ENCODE results near the gene PLEKHH1. TPM values are rescaled to one million over a fixed set of nuclear protein-coding genes. Genes with fewer than 3 reads are reported as not detected.
"Not testable (repeated sequence)": the region's sequence is repeated elsewhere in the genome, so short reads cannot be mapped to it uniquely, and the experiment has no call there.

The PLEKHH1 gene
- total RNA-seq, 6 experiments from 2014 or later: 1.9 to 4.1 (median 3.0) TPM

DNA sequence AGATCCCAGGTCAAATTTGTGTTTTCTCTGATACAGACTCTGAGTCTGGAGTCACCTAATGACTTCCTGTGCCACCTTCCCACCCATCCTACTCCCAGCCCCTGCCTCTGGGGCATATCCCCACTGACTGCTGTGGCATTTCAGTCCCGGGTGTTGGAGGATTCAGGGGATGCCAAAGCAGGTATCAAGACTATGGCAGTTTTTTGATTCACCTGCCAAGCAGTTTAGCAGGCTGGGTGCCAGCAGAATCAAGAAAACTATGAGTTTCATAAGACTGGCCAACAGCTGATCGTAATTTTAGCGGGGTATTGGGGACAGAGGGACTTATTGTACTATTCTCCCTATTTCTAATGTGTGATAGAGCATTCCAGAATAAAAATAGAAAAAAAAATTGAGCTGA lies 4.6 kb downstream of the PLEKHH1 start:
- ATAC-seq (no peak), DNase-seq (no peak)
- intact Hi-C loops (cut with DNase I): no loop called here
- TF ChIP-seq, protein P1, sequence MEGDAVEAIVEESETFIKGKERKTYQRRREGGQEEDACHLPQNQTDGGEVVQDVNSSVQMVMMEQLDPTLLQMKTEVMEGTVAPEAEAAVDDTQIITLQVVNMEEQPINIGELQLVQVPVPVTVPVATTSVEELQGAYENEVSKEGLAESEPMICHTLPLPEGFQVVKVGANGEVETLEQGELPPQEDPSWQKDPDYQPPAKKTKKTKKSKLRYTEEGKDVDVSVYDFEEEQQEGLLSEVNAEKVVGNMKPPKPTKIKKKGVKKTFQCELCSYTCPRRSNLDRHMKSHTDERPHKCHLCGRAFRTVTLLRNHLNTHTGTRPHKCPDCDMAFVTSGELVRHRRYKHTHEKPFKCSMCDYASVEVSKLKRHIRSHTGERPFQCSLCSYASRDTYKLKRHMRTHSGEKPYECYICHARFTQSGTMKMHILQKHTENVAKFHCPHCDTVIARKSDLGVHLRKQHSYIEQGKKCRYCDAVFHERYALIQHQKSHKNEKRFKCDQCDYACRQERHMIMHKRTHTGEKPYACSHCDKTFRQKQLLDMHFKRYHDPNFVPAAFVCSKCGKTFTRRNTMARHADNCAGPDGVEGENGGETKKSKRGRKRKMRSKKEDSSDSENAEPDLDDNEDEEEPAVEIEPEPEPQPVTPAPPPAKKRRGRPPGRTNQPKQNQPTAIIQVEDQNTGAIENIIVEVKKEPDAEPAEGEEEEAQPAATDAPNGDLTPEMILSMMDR (IDR thresholded peaks at IDR 0.05): no peak
- TF ChIP-seq POLR2A (IDR thresholded peaks at IDR 0.05): no peak
- Histone ChIP-seq H3K9me3 (no peaks in the 10 kb centered on the region), H3K4me3 (no peak overlapping the region), H3K4me1 (peaks cover 0 to 5% (median 0%) of the 10 kb centered on the region in 4 donors), H3K27me3 (no peaks in the 10 kb centered on the region), H3K27ac (no peak overlapping the region), H3K36me3 (no peaks in the 10 kb centered on the region)
- 75% methylated on average over 3 of the region's 3 CpGs for WGBS (ENCODE audit: insufficient coverage, low coverage, low lambda C conversion rate, missing lambda C conversion rate)

DNA sequence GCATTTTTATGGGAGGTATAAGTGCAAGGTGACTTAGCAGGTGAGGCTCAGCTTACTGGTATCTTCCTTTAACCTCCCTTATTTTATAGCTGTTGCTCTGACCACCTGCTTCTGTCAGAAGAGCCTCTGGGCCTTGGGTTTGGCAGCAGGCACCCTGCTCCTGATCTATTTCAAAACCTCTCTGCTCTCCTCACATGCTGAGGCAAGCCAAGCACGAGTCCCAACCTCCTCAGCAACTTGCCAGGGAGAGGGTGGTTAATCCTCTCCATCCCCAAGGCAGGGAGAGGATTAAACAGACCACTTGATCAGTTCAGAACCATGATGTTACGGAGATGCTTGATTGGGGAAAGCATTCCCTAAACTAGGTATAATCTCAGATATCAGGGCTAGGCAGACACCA lies 5.4 kb downstream of the PLEKHH1 start:
- DNase-seq (no peak), ATAC-seq (no peak)
- no peaks in the 10 kb centered on the region for H3K9me3 ChIP-seq
- 65% methylated on average over 2 of the region's 2 CpGs for WGBS (ENCODE audit: insufficient coverage, low coverage, low lambda C conversion rate, missing lambda C conversion rate)
- no peak overlapping the region for H3K4me3 ChIP-seq
- no peak for TF ChIP-seq POLR2A (IDR thresholded peaks at IDR 0.05)
- TF ChIP-seq, protein P1 (IDR thresholded peaks at IDR 0.05): no peak
- no peaks in the 10 kb centered on the region for H3K36me3 ChIP-seq
- H3K4me1 ChIP-seq: peaks cover 0 to 4% (median 0%) of the 10 kb centered on the region in 4 donors
- intact Hi-C loops (cut with DNase I): no loop called here
- no peaks in the 10 kb centered on the region for H3K27me3 ChIP-seq
- H3K27ac ChIP-seq: no peak overlapping the region

DNA sequence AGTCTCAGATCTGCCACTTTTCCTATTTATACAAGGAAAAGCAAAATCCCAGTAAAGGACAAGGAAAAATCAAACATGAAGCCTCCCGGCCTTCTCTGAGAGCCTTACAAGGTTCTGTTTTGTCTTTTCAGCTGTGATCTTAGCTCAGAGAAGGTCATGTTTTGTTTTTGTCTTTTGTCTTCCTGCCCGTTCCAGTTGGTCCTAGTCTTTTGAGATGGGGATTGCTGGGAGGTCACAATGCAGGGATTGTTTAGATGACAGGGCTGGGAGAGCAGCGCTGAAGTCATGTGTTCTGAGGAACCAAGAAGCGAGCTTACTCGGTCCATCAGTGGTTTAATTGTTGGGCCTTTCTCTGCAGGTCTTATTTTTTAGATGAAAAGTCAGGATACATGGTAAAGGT lies 6.0 kb downstream of the PLEKHH1 start:
- TF ChIP-seq, protein P1 (IDR thresholded peaks at IDR 0.05): no peak
- TF ChIP-seq POLR2A (IDR thresholded peaks at IDR 0.05): no peak

DNA sequence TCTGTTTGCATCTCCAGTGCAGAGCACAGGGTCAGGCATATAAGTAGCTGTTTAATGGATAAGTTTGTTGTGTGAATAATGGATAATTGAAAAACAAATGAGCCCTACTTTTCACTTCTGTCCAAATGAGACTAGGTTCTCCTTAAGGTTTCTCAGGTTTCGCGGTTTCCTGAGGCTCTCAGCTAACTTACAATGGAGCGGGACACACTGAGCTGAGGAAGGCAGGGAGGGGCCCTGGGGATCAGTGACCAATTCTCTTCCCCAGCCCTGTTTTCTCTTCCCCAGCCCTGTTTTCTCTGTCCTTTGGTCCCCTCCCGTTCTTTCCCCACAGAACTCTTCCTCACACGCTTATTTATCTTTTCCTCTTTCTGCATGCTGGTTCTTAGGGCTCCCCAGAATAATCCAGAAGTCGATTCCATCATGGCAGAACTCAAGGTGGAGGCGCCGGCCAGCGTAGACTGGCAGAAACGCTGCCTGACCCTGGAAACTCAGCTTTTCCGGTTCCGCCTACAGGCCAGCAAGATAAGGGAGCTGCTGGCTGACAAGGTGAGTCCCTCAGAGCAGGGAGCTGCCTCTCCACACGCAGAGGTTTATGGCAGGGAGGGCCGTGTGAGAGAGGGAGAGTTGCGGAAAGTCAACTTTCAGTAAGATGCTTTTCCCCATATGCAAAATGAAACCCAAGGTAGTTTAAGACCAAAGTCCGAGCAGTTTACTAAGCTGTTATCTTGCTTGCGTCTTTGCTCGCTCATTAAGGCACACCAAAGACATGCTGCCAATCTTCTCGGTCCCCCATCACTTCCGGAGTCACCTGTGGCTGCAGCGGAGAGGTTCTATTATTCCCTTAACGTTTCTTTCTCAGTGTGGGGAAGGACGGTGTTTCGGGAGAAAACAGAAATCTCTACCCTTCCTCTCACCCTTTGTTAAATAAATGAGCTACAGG lies 8.6 kb downstream of the PLEKHH1 start:
- intact Hi-C loops (cut with DNase I): no loop called here

More for the DNA sequence above, 6.0 kb downstream of the PLEKHH1 start:
- Histone ChIP-seq H3K4me1 (no peaks in the 10 kb centered on the region), H3K4me3 (no peak overlapping the region), H3K36me3 (no peaks in the 10 kb centered on the region), H3K27me3 (no peaks in the 10 kb centered on the region), H3K9me3 (no peaks in the 10 kb centered on the region), H3K27ac (no peak overlapping the region)
- DNase-seq (no peak), ATAC-seq (no peak)
- intact Hi-C loops (cut with DNase I): no loop called here
- 81% methylated on average over 5 of the region's 5 CpGs for WGBS (ENCODE audit: insufficient coverage, low coverage, low lambda C conversion rate, missing lambda C conversion rate)

DNA sequence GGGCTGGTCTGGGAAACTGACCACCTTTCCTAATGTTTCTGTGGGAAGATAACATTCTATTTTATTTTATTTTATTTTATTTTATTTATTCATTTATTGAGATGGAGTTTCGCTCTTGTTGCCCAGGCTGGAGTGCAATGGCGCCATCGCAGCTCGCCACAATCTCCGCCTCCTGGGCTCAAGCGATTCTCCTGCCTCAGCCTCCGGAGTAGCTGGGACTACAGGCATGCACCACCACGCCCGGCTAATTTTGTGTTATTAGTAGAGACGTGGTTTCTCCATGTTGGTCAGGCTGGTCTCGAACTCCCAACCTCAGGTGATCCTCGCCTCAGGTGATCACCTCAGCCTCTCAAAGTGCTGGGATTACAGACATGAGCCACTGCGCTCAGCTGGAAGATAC lies 9.5 kb downstream of the PLEKHH1 start:
- intact Hi-C loops (cut with DNase I): not testable (repeated sequence)

More for the DNA sequence above, 8.6 kb downstream of the PLEKHH1 start:
- Histone ChIP-seq H3K36me3 (no peaks in the 10 kb centered on the region), H3K27me3 (no peaks in the 10 kb centered on the region), H3K9me3 (no peaks in the 10 kb centered on the region), H3K27ac (no peak overlapping the region), H3K4me1 (no peaks in the 10 kb centered on the region), H3K4me3 (no peak overlapping the region)
- TF ChIP-seq POLR2A (IDR thresholded peaks at IDR 0.05): no peak
- TF ChIP-seq, protein P1 (IDR thresholded peaks at IDR 0.05): no peak
- 48% methylated on average over 22 of the region's 24 CpGs for WGBS (ENCODE audit: insufficient coverage, low coverage, low lambda C conversion rate, missing lambda C conversion rate)
- ATAC-seq: no peak
- DNase-seq: no peak

More for the DNA sequence above, 9.5 kb downstream of the PLEKHH1 start:
- 98% methylated on average over 10 of the region's 13 CpGs for WGBS (ENCODE audit: insufficient coverage, low coverage, low lambda C conversion rate, missing lambda C conversion rate)
- H3K9me3 ChIP-seq, H3K27me3 ChIP-seq, H3K27ac ChIP-seq, H3K4me1 ChIP-seq, DNase-seq, H3K4me3 ChIP-seq, H3K36me3 ChIP-seq, ATAC-seq: not testable (repeated sequence)
